K562 (cell line): ENCODE data around the gene FAR2. TPM values are rescaled to one million over a fixed set of nuclear protein-coding genes. Genes with fewer than 3 reads are reported as not detected.

Source experiments
- ATAC-seq: fragments of 200-7000 bp; cut with Tn5 transposase; 3 replicates; pipeline ENCODE4 v1.9.1; 2020; ENCODE audit warnings: moderate library complexity
- BruUV-seq: library from RNA; stranded (reverse); fragments of 400-500 nt; replicated peaks from 2 replicates; lab custom pipeline; 2021; lab: Mats Ljungman, UMichigan
- CTCF ChIA-PET: fragments of 300-600 bp; formaldehyde crosslinking; extraction: SDS; loops from one replicate; lab custom pipeline; 2021; ENCODE audit warnings: low intra/inter-chr PET ratio; lab: Yijun Ruan, JAX
- POLR2A ChIA-PET: fragments of 300-600, 350-650 bp; sonication (Branson Sonifier 250); formaldehyde crosslinking; extraction: SDS; loops from one replicate; lab custom pipeline; 2021; ENCODE audit warnings: antibody characterized with exemption, inconsistent platforms; lab: Yijun Ruan, JAX
- DNase-seq, 4 experiments: peaks; one replicate each; pipeline versions ENCODE4 v3.0.0 to v3.0.0-alpha.2; 2011 to 2018; ENCODE audit warnings: low spot score in 3 of 4, mixed read lengths in 3 of 4; ENCODE audit errors: extremely low read depth in 1 of 4
- FAIRE-seq: peaks from 2 replicates; lab custom pipeline; 2011; peaks lifted over from hg19 to GRCh38; lab: Jason Lieb, UNC
- H2AFZ ChIP-seq: 2 replicates; pipeline ENCODE4 v1.6.0; 2011; ENCODE audit warnings: low read depth, low read length, control low read depth, inconsistent platforms
- H3K27ac ChIP-seq: fragments of 200-600 bp; 3 replicates; pipeline ENCODE4 v1.8.0; 2011; ENCODE audit warnings: low read depth, mild to moderate bottlenecking, control low read depth, inconsistent platforms, low read length, moderate library complexity, mixed read lengths; ENCODE audit errors: extremely low read depth
- H3K27me3 ChIP-seq, 2 experiments: fragments of 300-600 bp in 1 of 2; 2 replicates in 1 of 2; 3 replicates in 1 of 2; pipeline versions ENCODE4 v1.6.0 to v1.8.0; 2011; ENCODE audit warnings: inconsistent platforms in 2 of 2, low read length in 2 of 2, mild to moderate bottlenecking in 1 of 2, mixed read lengths in 1 of 2, moderate library complexity in 1 of 2; ENCODE audit not compliant: control insufficient read depth in 2 of 2, insufficient read depth in 2 of 2
- H3K36me3 ChIP-seq: fragments of 300-600 bp; 3 replicates; pipeline ENCODE4 v1.8.0; 2011; ENCODE audit warnings: mild to moderate bottlenecking, low read length, inconsistent platforms; ENCODE audit not compliant: control insufficient read depth, insufficient read depth
- H3K4me1 ChIP-seq, 2 experiments: fragments of 200-600 bp in 1 of 2; replicated peaks in 1 of 2; 2 replicates in 1 of 2; 3 replicates in 1 of 2; pipeline versions ENCODE4 v1.5.1 to v1.8.0; 2011; ENCODE audit warnings: inconsistent platforms in 2 of 2, low read length in 2 of 2, mild to moderate bottlenecking in 1 of 2, mixed read lengths in 1 of 2, moderate library complexity in 1 of 2; ENCODE audit not compliant: control insufficient read depth in 2 of 2, insufficient read depth in 2 of 2
- H3K4me2 ChIP-seq: 2 replicates; pipeline ENCODE4 v1.6.1; 2011; ENCODE audit warnings: low read length, control low read depth, inconsistent platforms, mixed read lengths; ENCODE audit not compliant: insufficient read depth
- H3K4me3 ChIP-seq: fragments of 200-600 bp; sonication (generic), shearing (Covaris generic); 2 replicates; pipeline ENCODE4 v1.5.1; 2016; ENCODE audit warnings: control low read depth, inconsistent platforms
- H3K79me2 ChIP-seq: fragments of 200-600 bp; 3 replicates; pipeline ENCODE4 v1.8.0; 2011; ENCODE audit warnings: low read length, inconsistent platforms; ENCODE audit not compliant: control insufficient read depth, insufficient read depth
- H3K9ac ChIP-seq, 2 experiments: 2 replicates each; pipeline versions ENCODE4 v1.6.0 to v1.6.1; 2011; ENCODE audit warnings: low read depth in 2 of 2, low read length in 2 of 2, control low read depth in 1 of 2, inconsistent platforms in 1 of 2, mild to moderate bottlenecking in 1 of 2, mixed read lengths in 1 of 2; ENCODE audit not compliant: insufficient read depth in 1 of 2
- H3K9me1 ChIP-seq: one replicate; pipeline ENCODE4 v1.6.0; 2011; ENCODE audit warnings: inconsistent platforms, mild to moderate bottlenecking, low read length, moderate library complexity; ENCODE audit not compliant: control insufficient read depth, insufficient read depth
- H3K9me3 ChIP-seq: replicated peaks from 2 replicates; pipeline ENCODE4 v1.5.1; 2011; ENCODE audit warnings: low read depth, low read length, inconsistent platforms; ENCODE audit not compliant: control insufficient read depth, insufficient read depth
- H4K20me1 ChIP-seq: replicated peaks from 2 replicates; pipeline ENCODE4 v1.6.1; 2011; ENCODE audit warnings: low read length, inconsistent platforms, mixed read lengths; ENCODE audit not compliant: control insufficient read depth, insufficient read depth
- CBFA2T3 ChIP-seq: fragments of 450-650 bp; IDR thresholded peaks from 2 replicates; pipeline ENCODE4 v1.6.1; 2017
- KAT2B ChIP-seq: IDR thresholded peaks from one replicate; pipeline ENCODE4 v1.6.1; 2012; ENCODE audit warnings: low read depth, mild to moderate bottlenecking, control low read depth, inconsistent platforms, low read length, moderate library complexity
- MAZ ChIP-seq, 2 experiments: fragments of 450-650 bp in 1 of 2; sonication (generic) in 1 of 2; formaldehyde crosslinking; IDR thresholded peaks in 1 of 2; conservative IDR thresholded peaks in 1 of 2; 2 replicates each; pipeline versions ENCODE4 v1.4.0 to v1.5.0; 2020; ENCODE audit warnings: mild to moderate bottlenecking in 1 of 2, missing genetic modification reagents in 1 of 2
- NCOA6 ChIP-seq: fragments of 450-650 bp; IDR thresholded peaks from 2 replicates; pipeline ENCODE4 v1.6.1; 2017; ENCODE audit warnings: mild to moderate bottlenecking
- RBFOX2 ChIP-seq: fragments of 200-400 bp; formaldehyde crosslinking; IDR thresholded peaks from 2 replicates; pipeline ENCODE4 v1.6.1; 2017; ENCODE audit warnings: low read depth, mild to moderate bottlenecking, low read length, moderate library complexity
- RBM25 ChIP-seq: fragments of 200-400 bp; formaldehyde crosslinking; IDR thresholded peaks from 2 replicates; pipeline ENCODE4 v1.6.1; 2018; ENCODE audit warnings: low read length, low read depth, moderate library complexity; ENCODE audit not compliant: severe bottlenecking
- SLC30A9 ChIP-seq: fragments of 250-450 bp; sonication (Bioruptor Pico); IDR thresholded peaks from 2 replicates; pipeline ENCODE4 v1.8.0; 2022; ENCODE audit warnings: mild to moderate bottlenecking, moderate library complexity
- ZFPM2 ChIP-seq: fragments of 250-450 bp; sonication (Bioruptor Pico); IDR thresholded peaks from 2 replicates; pipeline ENCODE4 v1.5.1; 2022; ENCODE audit warnings: mild to moderate bottlenecking
- ZNF146 ChIP-seq: IDR thresholded peaks from one replicate; pipeline ENCODE4 v1.6.1; 2018; ENCODE audit warnings: missing compliant biosample characterization; ENCODE audit not compliant: unreplicated experiment
- WGBS: fragments of 100-300 bp; shearing (Covaris generic); methylation state at CpG from one replicate; pipeline ENCODE4 v1.1.6; 2016; ENCODE audit warnings: low coverage, mixed read lengths; ENCODE audit not compliant: insufficient coverage; ENCODE audit errors: missing lambda C conversion rate; 5-methylcytosine and 5-hydroxymethylcytosine counted together
- in situ Hi-C: fragments of 300-500 bp; cut with MboI; formaldehyde crosslinking; loops from 4 replicates; pipeline ENCODE4 v1.15.0; 2018; ENCODE audit warnings: inconsistent platforms, mixed read lengths
- intact Hi-C: fragments of 100-400 bp; cut with micrococcal nuclease; formaldehyde crosslinking; loops from 2 replicates; pipeline ENCODE4 v1.14.2; 2022
- polyA plus RNA-seq, 8 experiments: library from polyadenylated mRNA; depleted of rRNA in 4 of 8; stranded (reverse) in 5 of 8; unstranded in 3 of 8; fragments of >200 nt; fragmentation: Nextera tagmentation in 2 of 8; fragmentation: Illumina TruSeq in 1 of 8; extraction: Ambion mirVana in 2 of 8; extraction: Trizol in 1 of 8; gene quantifications; 2 replicates each; pipeline versions ENCODE4 v1.2.1 to v1.2.3, GENCODE V29; 2011 to 2014; ENCODE audit warnings: inconsistent platforms in 1 of 8, missing spikeins in 1 of 8
- total RNA-seq, 7 experiments: library from RNA; depleted of rRNA in 6 of 7; stranded (reverse); fragments of >200 nt in 6 of 7; fragmentation: Illumina TruSeq in 2 of 7; extraction: Trizol in 2 of 7; gene quantifications; 2 replicates each; pipeline versions ENCODE4 v1.2.1 to v1.2.3, GENCODE V29; 2011 to 2021; ENCODE audit warnings: low replicate concordance in 1 of 7
- TF ChIP-seq, protein P1 (sequence below): sonication (generic); IDR thresholded peaks from 2 replicates; pipeline ENCODE4 v1.6.1; 2016

FAR2 gene
- total and polyA plus RNA-seq, 9 of the 15 experiments (the other 6 are each of a cell fraction or from before 2014, with no cell fraction given): 5.0 to 13.4 (median 8.5) TPM

DNA sequence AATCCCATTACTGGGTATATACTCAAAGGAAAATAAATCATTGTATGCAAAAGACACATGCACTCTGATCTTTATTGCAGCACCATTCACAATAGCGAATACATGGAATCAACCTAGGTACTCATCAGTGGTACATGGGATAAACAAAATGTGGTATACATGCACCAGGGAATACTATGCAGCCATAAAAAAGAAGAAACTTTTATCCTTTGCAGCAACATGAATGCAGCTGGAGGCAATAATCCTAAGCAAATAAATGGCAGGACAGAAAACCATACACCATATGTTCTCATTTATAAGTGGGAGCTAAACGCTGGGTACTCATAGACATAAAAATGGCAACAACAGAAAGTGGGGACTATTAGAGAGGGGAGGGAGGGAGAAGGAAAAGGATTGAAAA lies 216.0 kb downstream of the FAR2 start:
- in situ Hi-C loops (no loop called here), intact Hi-C loops (no loop called here)
- 90% methylated on average over 2 of the region's 2 CpGs for WGBS

DNA sequence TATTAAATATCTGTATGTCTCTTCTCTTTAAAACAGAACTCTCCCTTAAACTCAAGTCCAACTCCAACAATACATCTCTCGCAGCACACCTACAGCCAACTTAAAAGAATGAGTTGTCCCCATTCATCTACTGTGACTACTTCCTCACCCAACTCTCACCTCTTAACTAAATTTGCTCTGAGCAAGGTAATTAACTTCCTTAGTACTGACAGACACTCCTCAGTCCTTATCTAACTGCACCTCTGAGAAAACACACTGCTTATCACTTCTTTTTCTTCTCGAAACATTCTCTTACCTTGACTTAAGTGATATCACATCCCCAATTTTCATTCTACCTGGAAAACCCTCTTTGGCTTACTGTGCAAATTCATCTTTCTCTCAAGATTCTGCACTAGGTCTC lies 224.9 kb downstream of the FAR2 start:
- H3K9me1 ChIP-seq: no peaks in the 10 kb centered on the region
- ATAC-seq: peak; percentile 71
- peaks cover 43% of the 10 kb centered on the region; the same call in 2 of the 3 replicates for H3K36me3 ChIP-seq
- WGBS: 36% methylated on average over 2 of the region's 2 CpGs
- H3K4me3 ChIP-seq: no peak overlapping the region
- H3K4me1 ChIP-seq: peaks cover 0 to 5% of the 10 kb centered on the region in 2 experiments; a peak in 2 of 5 replicates
- H3K27ac ChIP-seq: no peak overlapping the region
- no peak overlapping the region for H2AFZ ChIP-seq
- H3K4me2 ChIP-seq: no peak overlapping the region
- BruUV-seq: no TSS peak
- H3K9ac ChIP-seq: no peak overlapping the region
- TF ChIP-seq, protein P1, sequence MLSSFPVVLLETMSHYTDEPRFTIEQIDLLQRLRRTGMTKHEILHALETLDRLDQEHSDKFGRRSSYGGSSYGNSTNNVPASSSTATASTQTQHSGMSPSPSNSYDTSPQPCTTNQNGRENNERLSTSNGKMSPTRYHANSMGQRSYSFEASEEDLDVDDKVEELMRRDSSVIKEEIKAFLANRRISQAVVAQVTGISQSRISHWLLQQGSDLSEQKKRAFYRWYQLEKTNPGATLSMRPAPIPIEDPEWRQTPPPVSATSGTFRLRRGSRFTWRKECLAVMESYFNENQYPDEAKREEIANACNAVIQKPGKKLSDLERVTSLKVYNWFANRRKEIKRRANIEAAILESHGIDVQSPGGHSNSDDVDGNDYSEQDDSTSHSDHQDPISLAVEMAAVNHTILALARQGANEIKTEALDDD: 0 out of 2 replicates have a peak, but pooled peaks have one; percentile 31
- no peak for TF ChIP-seq ZFPM2
- 0 out of 2 replicates have a peak, but pooled peaks have one; percentile 5 for TF ChIP-seq CBFA2T3
- in situ Hi-C loops: no loop called here
- intact Hi-C loops: no loop called here
- no peaks in the 10 kb centered on the region; the same call in 1 of the 2 replicates for H4K20me1 ChIP-seq
- peaks cover 70% of the 10 kb centered on the region for H3K79me2 ChIP-seq
- CTCF ChIA-PET: no interaction called here
- POLR2A ChIA-PET: no interaction called here
- no peak for FAIRE-seq
- no peaks in the 10 kb centered on the region for H3K27me3 ChIP-seq
- DNase-seq: peak in 1 of 4 experiments; percentile 7
- no peaks in the 10 kb centered on the region for H3K9me3 ChIP-seq

More for the DNA sequence above, 216.0 kb downstream of the FAR2 start:
- H3K36me3 ChIP-seq: peaks cover 70% of the 10 kb centered on the region
- no peaks in the 10 kb centered on the region for H3K9me1 ChIP-seq
- ChIA-PET CTCF (no interaction called here), POLR2A (no interaction called here)
- FAIRE-seq: no peak
- no peaks in the 10 kb centered on the region for H4K20me1 ChIP-seq
- no peaks in the 10 kb centered on the region for H3K9me3 ChIP-seq
- no TSS peak for BruUV-seq
- H3K9ac ChIP-seq: no peak overlapping the region
- H2AFZ ChIP-seq: no peak overlapping the region
- no peak overlapping the region for H3K4me3 ChIP-seq
- DNase-seq: no peak
- H3K79me2 ChIP-seq: no peaks in the 10 kb centered on the region; the same call in 1 of the 3 replicates
- H3K27me3 ChIP-seq: no peaks in the 10 kb centered on the region
- no peak overlapping the region for H3K27ac ChIP-seq
- no peak for TF ChIP-seq NCOA6
- no peak for TF ChIP-seq RBFOX2
- TF ChIP-seq MAZ (CRISPR knock-in tag; conservative IDR thresholded peaks at IDR 0.05 in 1 of 2, IDR thresholded peaks at IDR 0.05 in 1 of 2): no peak
- TF ChIP-seq ZNF146 (CRISPR knock-in tag): peak; percentile 86
- no peak for TF ChIP-seq KAT2B
- no peak for TF ChIP-seq SLC30A9 (CRISPR knock-in tag)
- TF ChIP-seq RBM25: peak; percentile 71
- H3K4me1 ChIP-seq: no peaks in the 10 kb centered on the region
- ATAC-seq: no peak
- no peak overlapping the region for H3K4me2 ChIP-seq
